HL-60/S4 treated with retinoic acid at 250 ng/mL for 4 days and 3 days (cell line): ENCODE data around the gene MT1H.
"Not testable (repeated sequence)": the region's sequence is repeated elsewhere in the genome, so short reads cannot be mapped to it uniquely, and the experiment has no call there.

Source experiments
- in situ Hi-C: fragments of 300-500 bp; cut with MboI; formaldehyde crosslinking; loops from 2 replicates; pipeline ENCODE4 v1.7.0; 2022; ENCODE audit warnings: low sequenced_read_pairs

Gene MT1H

GRCh38 chr16:56711862-56712261 lies 42.2 kb downstream of the MT1H start:
- in situ Hi-C loops: no loop called here

GRCh38 chr16:56713794-56714193 lies 44.2 kb downstream of the MT1H start:
- in situ Hi-C loops: no loop called here

GRCh38 chr16:56715126-56715525 lies 45.5 kb downstream of the MT1H start:
- in situ Hi-C loops: no loop called here

DNA sequence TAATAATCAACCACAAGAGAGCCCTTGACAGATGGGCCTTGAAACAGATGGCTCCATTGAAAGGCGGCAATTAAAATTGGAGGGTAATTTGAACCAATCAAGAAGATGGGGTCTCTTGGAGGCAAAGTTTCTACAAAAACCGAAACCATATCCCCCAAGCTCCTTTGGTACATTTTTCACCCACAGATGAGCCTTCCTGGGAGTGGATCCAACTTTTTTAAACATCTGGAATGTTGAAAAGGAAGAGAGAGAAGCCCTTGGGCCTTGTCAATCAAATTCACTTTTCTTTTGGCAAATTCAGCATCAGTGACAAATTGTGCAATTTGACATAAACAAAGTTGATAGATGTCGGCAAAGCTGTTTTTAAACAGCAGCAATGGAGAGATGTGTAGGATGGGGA lies 47.1 kb downstream of the MT1H start:
- in situ Hi-C loops: no loop called here

GRCh38 chr16:56717532-56717931 lies 47.9 kb downstream of the MT1H start:
- in situ Hi-C loops: not testable (repeated sequence)
